Panc1 (cell line): ENCODE measurements around the gene STON1. TPM values are rescaled to one million over a fixed set of nuclear protein-coding genes. Genes with fewer than 3 reads are reported as not detected.

Source experiments
- ATAC-seq: fragments of 200-7000 bp; cut with Tn5 transposase; 2 replicates; pipeline ENCODE4 v1.9.1; 2020; ENCODE audit warnings: mild to moderate bottlenecking, moderate library complexity
- BruUV-seq: library from RNA; stranded (reverse); fragments of 400-500 nt; replicated peaks from 2 replicates; lab custom pipeline; 2021; lab: Mats Ljungman, UMichigan
- CTCF ChIA-PET: fragments of 300-600 bp; sonication (Branson Sonifier 250); formaldehyde crosslinking; loops from one replicate; lab custom pipeline; 2022; ENCODE audit warnings: antibody characterized with exemption; lab: Charles Lee
- POLR2A ChIA-PET: fragments of 300-600 bp; sonication (Branson Sonifier 250); formaldehyde crosslinking; loops from one replicate; lab custom pipeline; 2022; ENCODE audit warnings: antibody characterized with exemption; lab: Charles Lee
- DNase-seq: peaks from one replicate; pipeline ENCODE4 v3.0.0-alpha.2; 2010; ENCODE audit warnings: low read depth, low spot score
- H3K27ac ChIP-seq: 2 replicates; pipeline ENCODE4 v1.5.1; 2011; ENCODE audit warnings: mild to moderate bottlenecking, low read length, inconsistent platforms
- H3K27me3 ChIP-seq: fragments of 200-500 bp; sonication (Bioruptor generic); 2 replicates; pipeline ENCODE4 v1.6.0; 2014; ENCODE audit warnings: low read length, inconsistent platforms; ENCODE audit not compliant: control insufficient read depth, insufficient read depth
- H3K36me3 ChIP-seq: fragments of 200-500 bp; sonication (Bioruptor generic); 2 replicates; pipeline ENCODE4 v1.5.1; 2014; ENCODE audit warnings: inconsistent platforms, mild to moderate bottlenecking, low read length, moderate library complexity; ENCODE audit not compliant: control insufficient read depth, insufficient read depth
- H3K4me1 ChIP-seq: 2 replicates; pipeline ENCODE4 v1.5.1; 2011; ENCODE audit warnings: inconsistent platforms, mild to moderate bottlenecking, low read length, moderate library complexity; ENCODE audit not compliant: control insufficient read depth, insufficient read depth
- H3K4me3 ChIP-seq, 2 experiments: 2 replicates each; pipeline ENCODE4 v1.5.1; 2011 to 2012; ENCODE audit warnings: low read depth in 2 of 2, low read length in 2 of 2, mild to moderate bottlenecking in 2 of 2, inconsistent platforms in 1 of 2, moderate library complexity in 1 of 2
- H3K9me3 ChIP-seq: fragments of 200-500 bp; sonication (Bioruptor generic); 2 replicates; pipeline ENCODE4 v1.5.1; 2014; ENCODE audit warnings: low read depth, mild to moderate bottlenecking, inconsistent platforms, low read length, moderate library complexity; ENCODE audit not compliant: control insufficient read depth, insufficient read depth
- CTCF ChIP-seq: fragments of 450-650 bp; IDR thresholded peaks from 2 replicates; pipeline ENCODE4 v1.5.1; 2017; ENCODE audit warnings: mild to moderate bottlenecking
- POLR2AphosphoS5 ChIP-seq: IDR thresholded peaks from 2 replicates; pipeline ENCODE4 v1.6.1; 2012; ENCODE audit warnings: mild to moderate bottlenecking, low read depth, low read length, moderate library complexity
- REST ChIP-seq, 2 experiments: IDR thresholded peaks; 2 replicates each; pipeline ENCODE4 v1.6.1; 2011 to 2012; ENCODE audit warnings: low read depth in 2 of 2, control low read depth in 1 of 2, low read length in 1 of 2, mild to moderate bottlenecking in 1 of 2, moderate library complexity in 1 of 2; ENCODE audit not compliant: insufficient read depth in 1 of 2
- SIN3A ChIP-seq: IDR thresholded peaks from 2 replicates; pipeline ENCODE4 v1.6.1; 2012; ENCODE audit warnings: low read depth, mild to moderate bottlenecking, low read length, moderate library complexity, borderline replicate concordance; ENCODE audit not compliant: insufficient read depth
- TCF7L2 ChIP-seq: IDR thresholded peaks from 2 replicates; pipeline ENCODE4 v1.6.1; 2011; ENCODE audit warnings: mild to moderate bottlenecking, low read depth, low read length, inconsistent platforms
- in situ Hi-C: cut with HindIII; loops from 2 replicates; pipeline ENCODE4 v1.10.0; 2016; ENCODE audit warnings: low sequenced_read_pairs, low pct_unique_long_range_greater_than_20kb
- intact Hi-C: fragments of 100-400 bp; cut with micrococcal nuclease; formaldehyde crosslinking; loops from one replicate; pipeline ENCODE4 v1.10.0; 2022; ENCODE audit not compliant: unreplicated experiment
- total RNA-seq: library from RNA; stranded (reverse); gene quantifications from one replicate; pipeline ENCODE4 v1.2.1, GENCODE V29; 2021; ENCODE audit not compliant: unreplicated experiment

Gene STON1
- total RNA-seq, 1 experiment from 2014 or later, result 0.92 TPM

- no peaks in the 10 kb centered on the region for H3K9me3 ChIP-seq
- BruUV-seq, result no TSS peak
- POLR2A ChIA-PET, result no interaction called here
- TF ChIP-seq CTCF, result no peak
- no peak for TF ChIP-seq SIN3A
- TF ChIP-seq TCF7L2, result no peak
- TF ChIP-seq REST (IDR thresholded peaks at IDR 0.05; ENCODE audit: insufficient read depth in 1 of 2, low read depth in 2 of 2, low read length in 1 of 2), result no peak
- TF ChIP-seq POLR2AphosphoS5, result no peak
- CTCF ChIA-PET, result no interaction called here
- no peak overlapping the region for H3K27ac ChIP-seq
- H3K4me3 ChIP-seq, result no peak overlapping the region
- no peaks in the 10 kb centered on the region for H3K27me3 ChIP-seq
- intact Hi-C loops (no loop called here), in situ Hi-C loops (no loop called here)
- ATAC-seq (no peak), DNase-seq (no peak)
- H3K36me3 ChIP-seq, result no peaks in the 10 kb centered on the region
- no peaks in the 10 kb centered on the region for H3K4me1 ChIP-seq
These were observed 44.7 kb downstream of the STON1 start for GRCh38 chr2:48574353-48575287.

GRCh38 chr2:48578313-48578712 is 48.4 kb downstream of the STON1 start:
- ATAC-seq (no peak), DNase-seq (no peak)
- POLR2A ChIA-PET, result interaction anchor here (0.7 kb wide), 1 partner anchor 156 kb away, joined by 4 read pairs; no protein-coding TSS in a partner anchor
- H3K4me1 ChIP-seq, result no peaks in the 10 kb centered on the region
- intact Hi-C loops, result no loop called here
- CTCF ChIA-PET, result no interaction called here
- H3K4me3 ChIP-seq, result no peak overlapping the region
- BruUV-seq, result no TSS peak
- in situ Hi-C loops, result no loop called here
- no peak overlapping the region for H3K27ac ChIP-seq
- TF ChIP-seq CTCF, result no peak
- TF ChIP-seq SIN3A, result no peak
- TF ChIP-seq POLR2AphosphoS5, result no peak
- no peaks in the 10 kb centered on the region for H3K36me3 ChIP-seq
- H3K27me3 ChIP-seq, result no peaks in the 10 kb centered on the region
- no peaks in the 10 kb centered on the region for H3K9me3 ChIP-seq
